ENCODE results near the gene CEP120.
A peak's percentile ranks its signal among the peaks of the same experiment; 100 is the strongest.
"Not testable (repeated sequence)": the region's sequence is repeated elsewhere in the genome, so short reads cannot be mapped to it uniquely, and the experiment has no call there.

The CEP120 gene

GRCh38 chr5:123358304-123358703, 64.9 kb downstream of the CEP120 start:
- no peak for TF ChIP-seq CTCF (IDR thresholded peaks at IDR 0.05; ENCODE audit: low read depth, low read length, missing control alignments)
- no peak for DNase-seq (ENCODE audit: extremely low read depth, low read depth)
- H3K4me3 ChIP-seq (replicated peaks; ENCODE audit: low read depth, low read length), result no peak overlapping the region

GRCh38 chr5:123351820-123352219, 71.4 kb downstream of the CEP120 start:
- TF ChIP-seq CTCF (IDR thresholded peaks at IDR 0.05; ENCODE audit: low read depth, low read length, missing control alignments), result no peak
- H3K4me3 ChIP-seq (replicated peaks; ENCODE audit: low read depth, low read length), result no peak overlapping the region
- DNase-seq (ENCODE audit: extremely low read depth, low read depth), result no peak

- no peak for TF ChIP-seq CTCF (IDR thresholded peaks at IDR 0.05; ENCODE audit: low read depth, low read length, missing control alignments)
- no peak for DNase-seq (ENCODE audit: extremely low read depth, low read depth)
Observed at GRCh38 chr5:123351240-123351639, 72.0 kb downstream of the CEP120 start.

GRCh38 chr5:123350742-123351141, 72.5 kb downstream of the CEP120 start:
- no peak for DNase-seq (ENCODE audit: extremely low read depth, low read depth)
- H3K4me3 ChIP-seq (replicated peaks; ENCODE audit: low read depth, low read length), result no peak overlapping the region

More at GRCh38 chr5:123351240-123351639, 72.0 kb downstream of the CEP120 start:
- H3K4me3 ChIP-seq (replicated peaks; ENCODE audit: low read depth, low read length), result no peak overlapping the region

GRCh38 chr5:123344816-123345426, 78.3 kb downstream of the CEP120 start:
- H3K4me3 ChIP-seq (replicated peaks; ENCODE audit: low read depth, low read length), result no peak overlapping the region
- peak; percentile 5 for DNase-seq (ENCODE audit: extremely low read depth, low read depth)
- TF ChIP-seq CTCF (IDR thresholded peaks at IDR 0.05; ENCODE audit: low read depth, low read length, missing control alignments), result peak; percentile 75

More at GRCh38 chr5:123350742-123351141, 72.5 kb downstream of the CEP120 start:
- TF ChIP-seq CTCF (IDR thresholded peaks at IDR 0.05; ENCODE audit: low read depth, low read length, missing control alignments), result no peak

- H3K4me3 ChIP-seq (replicated peaks; ENCODE audit: low read depth, low read length), result no peak overlapping the region
- TF ChIP-seq CTCF (IDR thresholded peaks at IDR 0.05; ENCODE audit: low read depth, low read length, missing control alignments), result no peak
- no peak for DNase-seq (ENCODE audit: extremely low read depth, low read depth)
Observed at GRCh38 chr5:123340928-123341327, 82.3 kb downstream of the CEP120 start.

- not testable (repeated sequence) for DNase-seq (ENCODE audit: extremely low read depth, low read depth); H3K4me3 ChIP-seq (replicated peaks; ENCODE audit: low read depth, low read length)
Observed at GRCh38 chr5:123308377-123308776, 114.8 kb downstream of the CEP120 start.

Data from HFF-Myc (cell line).